Type B pancreatic cell (in vitro differentiated cells): ENCODE measurements around the gene MAP3K7. TPM values are rescaled to one million over a fixed set of nuclear protein-coding genes. Genes with fewer than 3 reads are reported as not detected.

Experiments used
- DNase-seq: peaks from one replicate; pipeline ENCODE4 v3.0.0; 2021; ENCODE audit warnings: mixed read lengths; ENCODE audit not compliant: unreplicated experiment; ENCODE audit errors: extremely low spot score
- H3K27ac Mint-ChIP-seq: 2 replicates; pipeline ENCODE4 v1.8.0; 2021; ENCODE audit warnings: mild to moderate bottlenecking, mixed read lengths
- H3K27me3 Mint-ChIP-seq: 2 replicates; pipeline ENCODE4 v1.8.0; 2021; ENCODE audit warnings: mixed read lengths
- H3K36me3 Mint-ChIP-seq: 2 replicates; pipeline ENCODE4 v1.8.0; 2021; ENCODE audit warnings: mixed read lengths
- H3K4me1 Mint-ChIP-seq: one replicate; pipeline ENCODE4 v1.8.0; 2021; ENCODE audit warnings: mixed read lengths; ENCODE audit not compliant: unreplicated experiment
- H3K4me3 Mint-ChIP-seq: 2 replicates; pipeline ENCODE4 v1.8.0; 2021; ENCODE audit warnings: mild to moderate bottlenecking, mixed read lengths
- H3K9me3 Mint-ChIP-seq: 2 replicates; pipeline ENCODE4 v1.8.0; 2021; ENCODE audit warnings: mixed read lengths
- total RNA-seq: library from RNA; stranded (reverse); gene quantifications from 2 replicates; pipeline ENCODE4 v1.2.1, GENCODE V29; 2021; ENCODE audit warnings: low replicate concordance
- TF ChIP-seq, protein P1 (sequence below): fragments of 200-600 bp; sonication (generic); conservative IDR thresholded peaks from 2 replicates; pipeline ENCODE4 v1.5.0; 2021; ENCODE audit warnings: antibody characterized with exemption, mild to moderate bottlenecking

Gene MAP3K7
- total RNA-seq, 1 donor from 2014 or later: 34.1 TPM

- Mint-ChIP-seq H3K4me3 (no peak overlapping the region), H3K9me3 (no peaks in the 10 kb centered on the region), H3K4me1 (no peaks in the 10 kb centered on the region), H3K27ac (no peak overlapping the region), H3K36me3 (peaks cover 8% of the 10 kb centered on the region), H3K27me3 (no peaks in the 10 kb centered on the region)
- DNase-seq: no peak
- TF ChIP-seq, protein P1, sequence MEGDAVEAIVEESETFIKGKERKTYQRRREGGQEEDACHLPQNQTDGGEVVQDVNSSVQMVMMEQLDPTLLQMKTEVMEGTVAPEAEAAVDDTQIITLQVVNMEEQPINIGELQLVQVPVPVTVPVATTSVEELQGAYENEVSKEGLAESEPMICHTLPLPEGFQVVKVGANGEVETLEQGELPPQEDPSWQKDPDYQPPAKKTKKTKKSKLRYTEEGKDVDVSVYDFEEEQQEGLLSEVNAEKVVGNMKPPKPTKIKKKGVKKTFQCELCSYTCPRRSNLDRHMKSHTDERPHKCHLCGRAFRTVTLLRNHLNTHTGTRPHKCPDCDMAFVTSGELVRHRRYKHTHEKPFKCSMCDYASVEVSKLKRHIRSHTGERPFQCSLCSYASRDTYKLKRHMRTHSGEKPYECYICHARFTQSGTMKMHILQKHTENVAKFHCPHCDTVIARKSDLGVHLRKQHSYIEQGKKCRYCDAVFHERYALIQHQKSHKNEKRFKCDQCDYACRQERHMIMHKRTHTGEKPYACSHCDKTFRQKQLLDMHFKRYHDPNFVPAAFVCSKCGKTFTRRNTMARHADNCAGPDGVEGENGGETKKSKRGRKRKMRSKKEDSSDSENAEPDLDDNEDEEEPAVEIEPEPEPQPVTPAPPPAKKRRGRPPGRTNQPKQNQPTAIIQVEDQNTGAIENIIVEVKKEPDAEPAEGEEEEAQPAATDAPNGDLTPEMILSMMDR: no peak
Observed at GRCh38 chr6:90523779-90524310, 63.0 kb downstream of the MAP3K7 start.

GRCh38 chr6:90521955-90522354 is 64.9 kb downstream of the MAP3K7 start:
- H3K9me3 Mint-ChIP-seq: no peaks in the 10 kb centered on the region
- H3K36me3 Mint-ChIP-seq: peaks cover 7% of the 10 kb centered on the region
- no peaks in the 10 kb centered on the region for H3K27me3 Mint-ChIP-seq
- DNase-seq: no peak
- H3K4me3 Mint-ChIP-seq: no peak overlapping the region
- no peak overlapping the region for H3K27ac Mint-ChIP-seq
- TF ChIP-seq, protein P1: no peak
- no peaks in the 10 kb centered on the region for H3K4me1 Mint-ChIP-seq

- no peaks in the 10 kb centered on the region for H3K27me3 Mint-ChIP-seq
- H3K9me3 Mint-ChIP-seq: no peaks in the 10 kb centered on the region
Observed at GRCh38 chr6:90516074-90516660, 70.7 kb downstream of the MAP3K7 start.

GRCh38 chr6:90514496-90514895 is 72.4 kb downstream of the MAP3K7 start:
- Mint-ChIP-seq H3K4me3 (no peak overlapping the region), H3K27ac (no peak overlapping the region), H3K9me3 (no peaks in the 10 kb centered on the region), H3K27me3 (no peaks in the 10 kb centered on the region), H3K4me1 (no peaks in the 10 kb centered on the region), H3K36me3 (peaks cover 20% of the 10 kb centered on the region)
- no peak for DNase-seq
- TF ChIP-seq, protein P1: no peak

More at GRCh38 chr6:90516074-90516660, 70.7 kb downstream of the MAP3K7 start:
- no peak for DNase-seq
- Mint-ChIP-seq H3K36me3 (peaks cover 24% of the 10 kb centered on the region), H3K4me3 (no peak overlapping the region), H3K4me1 (no peaks in the 10 kb centered on the region), H3K27ac (no peak overlapping the region)
- TF ChIP-seq, protein P1: no peak

- Mint-ChIP-seq H3K36me3 (peaks cover 13% of the 10 kb centered on the region), H3K4me1 (no peaks in the 10 kb centered on the region), H3K9me3 (peaks cover 14% of the 10 kb centered on the region), H3K4me3 (no peak overlapping the region), H3K27ac (no peak overlapping the region), H3K27me3 (no peaks in the 10 kb centered on the region)
- TF ChIP-seq, protein P1: peak; percentile 18
- no peak for DNase-seq
Observed at GRCh38 chr6:90508753-90509152, 78.1 kb downstream of the MAP3K7 start.
